Heart right ventricle (tissue), 16 donors: Measurements from ENCODE around the gene MON1B. TPM values are rescaled to one million over a fixed set of nuclear protein-coding genes. Genes with fewer than 3 reads are reported as not detected.
A peak's percentile ranks its signal among the peaks of the same experiment; 100 is the strongest.

Experiments used
- ATAC-seq, 8 donors: fragments of 200-7000 bp; cut with Tn5 transposase; one replicate each; pipeline ENCODE4 v1.9.1; 2020; ENCODE audit warnings: mild to moderate bottlenecking in 8 of 8, moderate library complexity in 8 of 8, moderate number of reproducible peaks in 1 of 8
- DNase-seq, 2 donors: peaks; one replicate each; pipeline ENCODE4 v3.0.0-alpha.2; 2020
- H3K27ac ChIP-seq, 10 donors: fragments of 200-600 bp; sonication (generic) in 2 of 10; one replicate each; pipeline versions ENCODE4 v1.5.0 to v1.8.0; 2020 to 2022; ENCODE audit warnings: mild to moderate bottlenecking in 3 of 10
- H3K27me3 ChIP-seq, 7 donors: fragments of 200-600 bp; one replicate each; pipeline ENCODE4 v1.8.0; 2021 to 2022; ENCODE audit warnings: mild to moderate bottlenecking in 2 of 7
- H3K36me3 ChIP-seq, 9 donors: fragments of 200-600 bp; sonication (generic) in 1 of 9; one replicate each; pipeline versions ENCODE4 v1.5.0 to v1.8.0; 2020 to 2022; ENCODE audit warnings: mild to moderate bottlenecking in 2 of 9
- H3K4me1 ChIP-seq, 9 donors: fragments of 200-600 bp; sonication (generic) in 1 of 9; one replicate each; pipeline versions ENCODE4 v1.5.0 to v1.8.0; 2020 to 2022; ENCODE audit warnings: mild to moderate bottlenecking in 4 of 9
- H3K4me3 ChIP-seq, 10 donors: fragments of 200-600 bp; sonication (generic) in 2 of 10; one replicate each; pipeline versions ENCODE4 v1.5.0 to v1.8.0; 2020 to 2022; ENCODE audit warnings: mild to moderate bottlenecking in 7 of 10, moderate library complexity in 2 of 10
- H3K9me3 ChIP-seq, 11 donors: fragments of 200-600 bp in 10 of 11; sonication (generic) in 2 of 11; one replicate each; pipeline versions ENCODE4 v1.5.0 to v1.8.0; 2013 to 2022; ENCODE audit warnings: mild to moderate bottlenecking in 2 of 11, control low read depth in 1 of 11, moderate library complexity in 1 of 11
- CTCF ChIP-seq, 9 donors: fragments of 200-600 bp; sonication (generic) in 2 of 9; IDR thresholded peaks; one replicate each; pipeline versions ENCODE4 v1.5.0 to v1.8.0; 2021 to 2022; ENCODE audit warnings: antibody characterized with exemption in 9 of 9, mild to moderate bottlenecking in 5 of 9, moderate library complexity in 1 of 9
- WGBS, 2 donors: extraction: QIAGEN DNeasy Blood & Tissue Kit; methylation state at CpG; one replicate each; pipeline ENCODE4 v1.1.7; 2013; ENCODE audit warnings: inconsistent platforms in 1 of 2; 5-methylcytosine and 5-hydroxymethylcytosine counted together
- intact Hi-C, 10 donors: fragments of 100-400 bp; cut with DNase I; formaldehyde crosslinking; loops; one replicate each; pipeline versions ENCODE4 v1.11.1 to v1.14.2; 2022
- polyA plus RNA-seq, 2 donors: library from polyadenylated mRNA; stranded (reverse); fragments of 200-250 nt; gene quantifications; one replicate each; pipeline ENCODE4 v1.2.3, GENCODE V29; 2013
- total RNA-seq, 10 donors: library from RNA; stranded (reverse); fragmentation: NEBNext Ultra II Directional in 3 of 10; extraction: Animal tissue kit (Norgen Biotek cat#: 25700) in 3 of 10; gene quantifications; one replicate each; pipeline versions ENCODE4 v1.2.1 to v1.2.4, GENCODE V29; 2021 to 2023
- donor health status: Arrhythmogenic right ventricular cardiomyopathy.
- donor health status: ischemic (EF 13 %, LVEDD 7.1; RV severe dilation, severe dysfunction).
- donor health status: healthy with polysubstance abuse.
- donor health status: DM: no; HTN: yes; CAD: no.
- donor health status: DM: no; HTN: no; CAD: no.
- donor health status: ischemic (EF 25% LVEDD 6.9; RV normal size, moderate dysfunction).
- donor health status: ischemic (EF 25% LVEDD 5.7; RV mildly dilated, moderate dysfunction).
- donor health status: healthy.
- donor health status: DM: yes; HTN: yes; CAD: no.
- donor health status: Ischemic cardiomyopathy.
- donor health status: ischemic (EF 35%, LVEDD 5.7; RV mildly dilated, moderate dysfunction).
- donor health status: nonischemic (EF 11% LVEDD 7.7; RV severe dilation, severe dysfunction).
- donor health status: DM: yes; HTN: yes; CAD: no.
- donor health status: PGD.
- donor health status: ischemic (EF 29% LVEDD 5.4; RV normal size, mild dysfunction).
- donor health status: nonischemic (EF 23%, LVEDD 6.1; RV moderate dilation, normal function).

Gene MON1B
- total and polyA plus RNA-seq, 12 donors = 8.8 to 26.4 (median 16.4) TPM

- ATAC-seq = peak in 2 of 8 donors; percentile 41 to 46
- H3K4me3 ChIP-seq = no peak overlapping the region
- DNase-seq = no peak
- H3K27me3 ChIP-seq = peaks cover 0 to 3% (median 0%) of the 10 kb centered on the region in 7 donors
- no peak for TF ChIP-seq CTCF (IDR thresholded peaks at IDR 0.05)
- intact Hi-C loops = no loop called here
- H3K36me3 ChIP-seq = peaks cover 0 to 8% (median 0%) of the 10 kb centered on the region in 9 donors
- no peaks in the 10 kb centered on the region for H3K9me3 ChIP-seq
- peaks cover 0 to 10% (median 0%) of the 10 kb centered on the region in 9 donors for H3K4me1 ChIP-seq
- H3K27ac ChIP-seq = no peak overlapping the region
- 61 to 63% methylated on average over 2 of the region's 2 CpGs for WGBS, 2 donors
These were observed 15.5 kb downstream of the MON1B start for GRCh38 chr16:77206533-77206932.

- DNase-seq (no peak), ATAC-seq (no peak)
- peaks cover 0 to 7% (median 4%) of the 10 kb centered on the region in 7 donors for H3K27me3 ChIP-seq
- no peaks in the 10 kb centered on the region for H3K9me3 ChIP-seq
- peaks cover 0 to 3% (median 0%) of the 10 kb centered on the region in 9 donors for H3K36me3 ChIP-seq
- H3K4me1 ChIP-seq = peaks cover 0 to 14% (median 4%) of the 10 kb centered on the region in 9 donors
- intact Hi-C loops = no loop called here
- no peak overlapping the region for H3K27ac ChIP-seq
- 54 to 59% methylated on average over 5 of the region's 5 CpGs for WGBS, 2 donors
- no peak overlapping the region for H3K4me3 ChIP-seq
- no peak for TF ChIP-seq CTCF (IDR thresholded peaks at IDR 0.05)
These were observed 16.0 kb downstream of the MON1B start for GRCh38 chr16:77207030-77207429.

GRCh38 chr16:77208382-77208781 lies 17.4 kb downstream of the MON1B start:
- peaks cover 0 to 20% (median 11%) of the 10 kb centered on the region in 7 donors for H3K27me3 ChIP-seq
- DNase-seq = no peak
- ATAC-seq = no peak
- TF ChIP-seq CTCF (IDR thresholded peaks at IDR 0.05) = no peak
- no peak overlapping the region for H3K27ac ChIP-seq
- WGBS, 2 donors = 84 to 97% methylated on average over 3 of the region's 3 CpGs
- H3K4me1 ChIP-seq = peaks cover 3 to 21% (median 18%) of the 10 kb centered on the region in 9 donors
- intact Hi-C loops = no loop called here
- H3K4me3 ChIP-seq = no peak overlapping the region
- H3K36me3 ChIP-seq = no peaks in the 10 kb centered on the region
- H3K9me3 ChIP-seq = no peaks in the 10 kb centered on the region

GRCh38 chr16:77211880-77212740 lies 21.1 kb downstream of the MON1B start:
- Histone ChIP-seq H3K27me3 (peaks cover 0 to 22% (median 11%) of the 10 kb centered on the region in 7 donors), H3K4me1 (peaks cover 3 to 26% (median 23%) of the 10 kb centered on the region in 9 donors), H3K27ac (peak overlapping the region in 8 of 10 donors; percentile 9 to 83 (median 63)), H3K9me3 (no peaks in the 10 kb centered on the region), H3K36me3 (no peaks in the 10 kb centered on the region), H3K4me3 (peak overlapping the region; percentile 54 to 74 (median 64))
- intact Hi-C loops = no loop called here
- peak; percentile 52 to 67 (median 64) for ATAC-seq
- WGBS, 2 donors = 1 to 2% methylated on average over 52 to 66 of the region's 66 CpGs
- no peak for TF ChIP-seq CTCF (IDR thresholded peaks at IDR 0.05)
- peak; percentile 17 to 53 for DNase-seq
